Measurements from ENCODE around the gene ZNF563. TPM values are rescaled to one million over a fixed set of nuclear protein-coding genes. Genes with fewer than 3 reads are reported as not detected.

Gene ZNF563
- total RNA-seq, 1 experiment from 2014 or later, result 1.1 TPM

DNA sequence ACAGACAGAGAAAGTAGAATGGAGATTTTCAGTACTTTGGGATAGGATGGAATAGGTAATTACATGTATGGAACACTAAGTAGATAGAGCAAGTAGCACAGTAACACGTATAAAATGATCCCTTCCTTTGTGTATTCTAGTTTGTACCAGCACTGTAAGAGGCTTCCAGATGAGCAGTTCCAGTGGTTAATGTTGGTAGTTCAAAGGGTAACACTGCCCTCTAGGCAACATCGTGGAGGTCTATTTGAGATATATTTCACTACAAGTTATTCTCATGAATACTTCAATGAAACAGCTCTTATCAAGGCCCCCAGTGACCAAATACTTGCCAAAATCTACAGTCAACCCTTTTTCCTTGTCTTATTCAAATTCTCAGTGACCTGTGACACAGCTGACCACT lies 13.5 kb upstream of the ZNF563 start:
- Histone ChIP-seq H3K27me3 (ENCODE audit: low read length) (no peaks in the 10 kb centered on the region), H4K20me1 (ENCODE audit: low read length) (no peaks in the 10 kb centered on the region), H3K9ac (ENCODE audit: low read length) (no peak overlapping the region), H3K9me2 (replicated peaks; ENCODE audit: low read length) (no peaks in the 10 kb centered on the region), H3K79me2 (ENCODE audit: low read length) (no peaks in the 10 kb centered on the region), H3K27ac (ENCODE audit: low read length) (no peak overlapping the region), H3F3A (ENCODE audit: low read length, unreplicated experiment) (no peaks in the 10 kb centered on the region), H3K36me3 (ENCODE audit: low read depth, low read length) (peaks cover 55% of the 10 kb centered on the region), H3K4me2 (ENCODE audit: low read length) (no peak overlapping the region), H3K4me3 (ENCODE audit: low read length) (no peak overlapping the region), H2AFZ (ENCODE audit: low read length) (no peak overlapping the region), H3K4me1 (ENCODE audit: insufficient read depth, low read length) (no peaks in the 10 kb centered on the region), H3K9me3 (ENCODE audit: low read length) (peaks cover 74% of the 10 kb centered on the region)
- TF ChIP-seq EZH2phosphoT487 (IDR thresholded peaks at IDR 0.05; ENCODE audit: borderline replicate concordance, low read length) (no peak), EZH2 (IDR thresholded peaks at IDR 0.05; ENCODE audit: low read length, unreplicated experiment) (no peak)
- TF ChIP-seq, protein P1, sequence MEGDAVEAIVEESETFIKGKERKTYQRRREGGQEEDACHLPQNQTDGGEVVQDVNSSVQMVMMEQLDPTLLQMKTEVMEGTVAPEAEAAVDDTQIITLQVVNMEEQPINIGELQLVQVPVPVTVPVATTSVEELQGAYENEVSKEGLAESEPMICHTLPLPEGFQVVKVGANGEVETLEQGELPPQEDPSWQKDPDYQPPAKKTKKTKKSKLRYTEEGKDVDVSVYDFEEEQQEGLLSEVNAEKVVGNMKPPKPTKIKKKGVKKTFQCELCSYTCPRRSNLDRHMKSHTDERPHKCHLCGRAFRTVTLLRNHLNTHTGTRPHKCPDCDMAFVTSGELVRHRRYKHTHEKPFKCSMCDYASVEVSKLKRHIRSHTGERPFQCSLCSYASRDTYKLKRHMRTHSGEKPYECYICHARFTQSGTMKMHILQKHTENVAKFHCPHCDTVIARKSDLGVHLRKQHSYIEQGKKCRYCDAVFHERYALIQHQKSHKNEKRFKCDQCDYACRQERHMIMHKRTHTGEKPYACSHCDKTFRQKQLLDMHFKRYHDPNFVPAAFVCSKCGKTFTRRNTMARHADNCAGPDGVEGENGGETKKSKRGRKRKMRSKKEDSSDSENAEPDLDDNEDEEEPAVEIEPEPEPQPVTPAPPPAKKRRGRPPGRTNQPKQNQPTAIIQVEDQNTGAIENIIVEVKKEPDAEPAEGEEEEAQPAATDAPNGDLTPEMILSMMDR (conservative IDR thresholded peaks at IDR 0.05; ENCODE audit: low read depth, low read length), result no peak; the same call in 1 of the 2 replicates
- intact Hi-C loops (cut with micrococcal nuclease), result no loop called here
- ChIA-PET CTCF (no interaction called here), POLR2A (ENCODE audit: unreplicated experiment) (no interaction called here)
- no TSS peak for BruUV-seq (replicated peaks)
- no peak for ATAC-seq
- no peak for DNase-seq

GRCh38 chr19:12345197-12345596 lies 11.8 kb upstream of the ZNF563 start:
- no TSS peak for BruUV-seq (replicated peaks)
- no peaks in the 10 kb centered on the region for H3K79me2 ChIP-seq (ENCODE audit: low read length)
- CTCF ChIA-PET, result no interaction called here

DNA sequence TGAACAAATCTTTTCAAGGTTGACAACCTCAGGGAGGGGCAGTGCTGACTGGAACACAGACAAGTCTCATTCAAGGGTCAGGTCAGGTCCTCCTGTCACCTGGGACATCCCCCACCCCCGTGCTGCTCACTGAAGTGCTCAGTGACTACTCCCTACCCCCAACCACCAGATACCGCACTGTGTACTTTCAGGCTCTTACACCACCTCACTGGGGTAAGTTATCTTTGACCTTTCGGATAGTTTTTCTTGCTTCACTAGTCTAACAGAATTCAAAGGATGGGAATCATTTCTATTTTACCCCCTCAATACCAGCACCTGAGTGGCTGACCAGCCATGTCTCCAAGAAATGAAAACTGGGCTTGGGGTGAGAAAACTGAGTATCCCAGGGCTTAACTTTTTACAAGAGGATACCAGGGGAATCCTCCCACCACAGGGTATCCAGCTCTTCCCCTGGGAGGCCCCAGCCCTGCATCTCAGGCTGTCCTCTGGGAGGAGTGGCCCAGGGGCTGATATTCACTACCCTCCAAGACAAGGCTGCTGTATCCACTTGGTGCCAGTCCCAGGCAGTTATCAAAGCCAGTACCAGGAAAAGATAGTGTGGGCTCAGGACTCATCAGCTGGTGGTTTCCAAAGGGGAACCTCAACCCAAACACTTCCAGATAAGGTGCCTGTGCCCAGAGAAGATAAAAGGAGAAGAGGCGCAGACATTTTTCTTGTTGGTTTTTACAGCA lies 2.1 kb downstream of the ZNF563 start:
- Histone ChIP-seq H3K9ac (ENCODE audit: low read length) (no peak overlapping the region), H4K20me1 (ENCODE audit: low read length) (no peaks in the 10 kb centered on the region), H3K4me3 (ENCODE audit: low read length) (no peak overlapping the region), H3F3A (ENCODE audit: low read length, unreplicated experiment) (no peaks in the 10 kb centered on the region), H3K27me3 (ENCODE audit: low read length) (no peaks in the 10 kb centered on the region), H3K27ac (ENCODE audit: low read length) (no peak overlapping the region), H3K9me3 (ENCODE audit: low read length) (peaks cover 7% of the 10 kb centered on the region), H2AFZ (ENCODE audit: low read length) (no peak overlapping the region), H3K9me2 (replicated peaks; ENCODE audit: low read length) (no peaks in the 10 kb centered on the region), H3K4me2 (ENCODE audit: low read length) (no peak overlapping the region), H3K36me3 (ENCODE audit: low read depth, low read length) (no peaks in the 10 kb centered on the region), H3K79me2 (ENCODE audit: low read length) (no peaks in the 10 kb centered on the region), H3K4me1 (ENCODE audit: insufficient read depth, low read length) (peaks cover 13% of the 10 kb centered on the region)
- intact Hi-C loops (cut with micrococcal nuclease), result no loop called here
- ATAC-seq (no peak), DNase-seq (no peak)
- TF ChIP-seq, protein P1 (conservative IDR thresholded peaks at IDR 0.05; ENCODE audit: low read depth, low read length), result no peak
- TF ChIP-seq EZH2phosphoT487 (IDR thresholded peaks at IDR 0.05; ENCODE audit: borderline replicate concordance, low read length) (no peak), EZH2 (IDR thresholded peaks at IDR 0.05; ENCODE audit: low read length, unreplicated experiment) (no peak)
- POLR2A ChIA-PET (ENCODE audit: unreplicated experiment), result no interaction called here
- no TSS peak for BruUV-seq (replicated peaks)
- CTCF ChIA-PET, result no interaction called here

More at GRCh38 chr19:12345197-12345596, 11.8 kb upstream of the ZNF563 start:
- no peaks in the 10 kb centered on the region for H3F3A ChIP-seq (ENCODE audit: low read length, unreplicated experiment)
- DNase-seq, result no peak
- peaks cover 38% of the 10 kb centered on the region for H3K36me3 ChIP-seq (ENCODE audit: low read depth, low read length)
- POLR2A ChIA-PET (ENCODE audit: unreplicated experiment), result no interaction called here
- H3K4me2 ChIP-seq (ENCODE audit: low read length), result no peak overlapping the region
- H3K9ac ChIP-seq (ENCODE audit: low read length), result no peak overlapping the region
- no peaks in the 10 kb centered on the region for H3K9me2 ChIP-seq (replicated peaks; ENCODE audit: low read length)
- no peak for ATAC-seq
- TF ChIP-seq EZH2 (IDR thresholded peaks at IDR 0.05; ENCODE audit: low read length, unreplicated experiment) (no peak), EZH2phosphoT487 (IDR thresholded peaks at IDR 0.05; ENCODE audit: borderline replicate concordance, low read length) (no peak)
- TF ChIP-seq, protein P1 (conservative IDR thresholded peaks at IDR 0.05; ENCODE audit: low read depth, low read length), result no peak
- no peak overlapping the region for H3K27ac ChIP-seq (ENCODE audit: low read length)
- H4K20me1 ChIP-seq (ENCODE audit: low read length), result no peaks in the 10 kb centered on the region
- intact Hi-C loops (cut with micrococcal nuclease), result no loop called here
- no peak overlapping the region for H3K4me3 ChIP-seq (ENCODE audit: low read length)
- H3K27me3 ChIP-seq (ENCODE audit: low read length), result no peaks in the 10 kb centered on the region
- peaks cover 65% of the 10 kb centered on the region for H3K9me3 ChIP-seq (ENCODE audit: low read length)
- H3K4me1 ChIP-seq (ENCODE audit: insufficient read depth, low read length), result no peaks in the 10 kb centered on the region
- no peak overlapping the region for H2AFZ ChIP-seq (ENCODE audit: low read length)

Measured in PC-3 (cell line).